Measurements from ENCODE around the gene CHRNA5.

DNA sequence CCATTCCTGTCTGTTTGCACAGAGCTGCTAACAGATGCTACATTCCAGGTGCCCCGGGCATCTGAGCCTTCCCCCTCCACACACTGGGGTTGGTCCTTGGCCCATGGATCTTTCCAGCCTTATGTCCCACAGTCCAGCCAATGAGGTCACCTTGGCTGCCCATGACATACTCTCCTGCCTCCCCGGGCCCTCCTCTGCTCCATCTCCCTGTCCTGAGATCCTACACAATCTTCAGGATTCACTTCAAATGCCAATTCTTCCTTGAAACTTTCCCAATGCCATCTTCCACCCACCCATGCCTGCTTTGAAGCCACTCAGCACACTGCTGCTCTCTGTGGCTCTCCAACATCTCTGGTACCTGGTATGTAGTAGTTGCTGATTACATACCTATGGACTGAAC, 51.2 kb downstream of the CHRNA5 start:
- no peak for TF ChIP-seq EZH2phosphoT487 (IDR thresholded peaks at IDR 0.05; ENCODE audit: insufficient read depth, low read depth)
- TF ChIP-seq EZH2 (IDR thresholded peaks at IDR 0.05; ENCODE audit: insufficient read depth, poor library complexity, severe bottlenecking) = no peak
